Stomach smooth muscle (tissue), 2 donors: ENCODE results near the gene LRRC32.

ENCODE experiments used
- H3K27ac ChIP-seq: one replicate; pipeline ENCODE4 v1.7.0; 2013; ENCODE audit warnings: mild to moderate bottlenecking, low read length, inconsistent platforms
- H3K27me3 ChIP-seq, 2 donors: one replicate each; pipeline ENCODE4 v1.7.0; 2013; ENCODE audit warnings: low read length in 2 of 2; ENCODE audit not compliant: insufficient read depth in 2 of 2, control insufficient read depth in 1 of 2
- H3K36me3 ChIP-seq, 2 donors: one replicate each; pipeline ENCODE4 v1.7.0; 2013; ENCODE audit warnings: low read length in 2 of 2; ENCODE audit not compliant: control insufficient read depth in 2 of 2, insufficient read depth in 2 of 2
- H3K4me1 ChIP-seq: one replicate; pipeline ENCODE4 v1.7.0; 2013; ENCODE audit warnings: low read length; ENCODE audit not compliant: control insufficient read depth, insufficient read depth
- H3K4me3 ChIP-seq, 2 donors: one replicate each; pipeline ENCODE4 v1.7.0; 2013; ENCODE audit warnings: low read length in 2 of 2
- H3K9ac ChIP-seq, 2 donors: one replicate each; pipeline ENCODE4 v1.7.0; 2013; ENCODE audit warnings: low read length in 2 of 2, mild to moderate bottlenecking in 1 of 2
- H3K9me3 ChIP-seq, 2 donors: one replicate each; pipeline ENCODE4 v1.7.0; 2013; ENCODE audit warnings: low read length in 2 of 2; ENCODE audit not compliant: control insufficient read depth in 2 of 2
- donor health status: healthy.
- donor health status: Pancreatic carcinoma.

Gene LRRC32

DNA sequence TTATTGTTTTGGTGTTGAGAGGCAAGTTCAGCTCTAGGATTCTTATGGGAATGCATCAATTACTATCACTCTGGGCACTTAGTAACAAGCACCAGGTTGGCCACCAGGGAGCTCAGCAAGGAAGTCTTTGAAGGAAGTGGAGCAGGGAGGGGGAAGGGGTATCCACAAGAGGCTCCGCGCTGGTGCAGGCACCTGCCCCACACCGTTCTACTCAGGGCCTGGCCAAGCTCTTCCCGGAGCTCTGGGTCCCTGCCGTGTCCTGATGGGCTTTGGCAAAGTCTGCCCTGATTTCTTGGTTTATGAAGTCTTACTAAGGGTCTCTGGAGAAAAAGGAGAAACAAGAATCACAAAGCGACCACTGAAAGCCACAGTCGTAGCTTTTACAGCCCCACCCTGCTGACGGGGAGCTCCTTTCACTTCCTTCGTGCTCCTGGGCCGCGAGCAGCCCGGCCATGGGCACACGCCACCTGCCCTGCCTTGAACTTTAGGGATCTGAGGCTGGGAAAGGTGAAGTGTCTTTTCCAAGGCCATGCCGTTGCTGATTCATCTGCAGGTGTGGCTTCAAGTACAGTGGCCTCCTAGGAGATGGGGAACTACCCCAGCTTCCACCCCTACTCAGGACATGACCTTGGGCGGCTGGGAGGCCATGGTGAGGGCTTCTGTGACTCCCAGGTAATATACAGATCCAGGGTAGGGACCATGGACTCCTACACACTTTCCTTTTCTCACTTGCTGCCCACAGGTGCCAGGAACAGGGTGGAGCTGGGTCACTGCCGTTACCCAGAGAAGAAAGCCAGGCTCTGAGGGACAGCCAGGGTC lies 15.9 kb upstream of the LRRC32 start:
- Histone ChIP-seq H3K4me1 (no peaks in the 10 kb centered on the region), H3K9ac (no peak overlapping the region), H3K27me3 (peaks cover 0 to 8% of the 10 kb centered on the region in 2 donors), H3K27ac (no peak overlapping the region), H3K4me3 (no peak overlapping the region), H3K36me3 (no peaks in the 10 kb centered on the region), H3K9me3 (no peaks in the 10 kb centered on the region)

DNA sequence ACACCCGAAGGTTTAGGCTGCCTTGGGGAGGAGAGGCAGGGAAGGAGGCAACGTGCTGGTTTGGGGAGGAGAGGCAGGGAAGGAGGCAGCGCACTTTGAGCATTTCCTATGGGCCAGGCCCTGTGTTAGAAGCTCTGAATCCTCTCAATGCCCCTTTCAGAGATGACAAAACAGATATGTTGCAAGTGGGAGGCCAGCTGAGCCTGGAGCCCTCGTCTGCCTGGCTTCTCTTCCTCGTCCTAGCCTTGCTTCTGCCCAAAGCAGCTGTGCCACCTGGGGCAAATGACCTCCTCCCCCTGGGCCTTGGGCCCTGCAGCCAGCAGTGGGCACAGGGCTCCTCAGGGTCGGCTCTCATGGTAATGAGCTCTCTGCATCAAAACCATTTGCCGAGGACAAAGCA lies 15.3 kb upstream of the LRRC32 start:
- peaks cover 3% of the 10 kb centered on the region for H3K4me1 ChIP-seq
- peaks cover 0 to 11% of the 10 kb centered on the region in 2 donors for H3K27me3 ChIP-seq
- H3K9me3 ChIP-seq, result no peaks in the 10 kb centered on the region
- no peak overlapping the region for H3K4me3 ChIP-seq
- no peak overlapping the region for H3K9ac ChIP-seq
- no peaks in the 10 kb centered on the region for H3K36me3 ChIP-seq
- no peak overlapping the region for H3K27ac ChIP-seq

DNA sequence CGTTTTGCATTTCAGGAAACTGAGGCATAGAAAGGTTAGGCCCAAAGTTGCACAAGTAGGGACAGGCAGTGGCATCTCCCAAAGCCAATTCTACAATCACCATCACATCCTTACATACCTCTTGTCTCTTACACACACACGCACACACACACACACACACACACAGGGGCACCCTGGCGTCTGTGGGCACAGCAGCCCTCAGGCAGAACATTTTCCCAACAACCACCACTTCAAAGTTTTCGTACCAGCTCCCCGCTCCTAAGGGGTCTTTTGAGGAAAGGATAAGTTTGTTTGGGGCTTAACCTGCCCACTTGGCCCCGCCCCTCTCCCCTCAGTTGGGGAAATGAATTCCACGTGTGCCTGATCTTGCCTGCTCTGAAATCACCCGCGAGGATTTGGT lies 14.7 kb upstream of the LRRC32 start:
- Histone ChIP-seq H3K4me1 (peaks cover 8% of the 10 kb centered on the region), H3K36me3 (no peaks in the 10 kb centered on the region), H3K4me3 (no peak overlapping the region), H3K9me3 (no peaks in the 10 kb centered on the region), H3K9ac (no peak overlapping the region), H3K27me3 (peaks cover 0 to 11% of the 10 kb centered on the region in 2 donors), H3K27ac (no peak overlapping the region)

DNA sequence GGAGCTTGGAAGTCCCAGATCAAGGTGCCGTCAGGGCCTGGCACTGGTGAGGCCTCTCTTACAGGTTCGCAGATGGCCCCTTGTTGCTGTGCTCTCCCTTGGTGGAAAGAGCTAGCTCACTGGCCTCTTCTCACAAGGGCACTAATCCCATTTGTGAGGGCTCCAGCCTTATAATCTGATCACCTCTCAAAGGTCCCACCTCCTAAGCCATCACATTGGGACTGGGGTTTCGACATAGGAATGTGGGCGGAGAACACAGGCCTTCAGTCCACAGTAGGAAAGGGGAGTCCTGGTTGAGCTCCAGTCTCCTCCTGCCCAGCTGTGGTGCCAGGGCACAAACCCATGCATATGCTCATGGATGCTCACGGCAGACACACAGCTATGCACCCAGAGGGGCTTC lies 14.0 kb upstream of the LRRC32 start:
- no peak overlapping the region for H3K27ac ChIP-seq
- peaks cover 8% of the 10 kb centered on the region for H3K4me1 ChIP-seq
- no peaks in the 10 kb centered on the region for H3K9me3 ChIP-seq
- no peak overlapping the region for H3K4me3 ChIP-seq
- no peak overlapping the region for H3K9ac ChIP-seq
- H3K36me3 ChIP-seq, result no peaks in the 10 kb centered on the region
- H3K27me3 ChIP-seq, result peaks cover 0 to 8% of the 10 kb centered on the region in 2 donors

DNA sequence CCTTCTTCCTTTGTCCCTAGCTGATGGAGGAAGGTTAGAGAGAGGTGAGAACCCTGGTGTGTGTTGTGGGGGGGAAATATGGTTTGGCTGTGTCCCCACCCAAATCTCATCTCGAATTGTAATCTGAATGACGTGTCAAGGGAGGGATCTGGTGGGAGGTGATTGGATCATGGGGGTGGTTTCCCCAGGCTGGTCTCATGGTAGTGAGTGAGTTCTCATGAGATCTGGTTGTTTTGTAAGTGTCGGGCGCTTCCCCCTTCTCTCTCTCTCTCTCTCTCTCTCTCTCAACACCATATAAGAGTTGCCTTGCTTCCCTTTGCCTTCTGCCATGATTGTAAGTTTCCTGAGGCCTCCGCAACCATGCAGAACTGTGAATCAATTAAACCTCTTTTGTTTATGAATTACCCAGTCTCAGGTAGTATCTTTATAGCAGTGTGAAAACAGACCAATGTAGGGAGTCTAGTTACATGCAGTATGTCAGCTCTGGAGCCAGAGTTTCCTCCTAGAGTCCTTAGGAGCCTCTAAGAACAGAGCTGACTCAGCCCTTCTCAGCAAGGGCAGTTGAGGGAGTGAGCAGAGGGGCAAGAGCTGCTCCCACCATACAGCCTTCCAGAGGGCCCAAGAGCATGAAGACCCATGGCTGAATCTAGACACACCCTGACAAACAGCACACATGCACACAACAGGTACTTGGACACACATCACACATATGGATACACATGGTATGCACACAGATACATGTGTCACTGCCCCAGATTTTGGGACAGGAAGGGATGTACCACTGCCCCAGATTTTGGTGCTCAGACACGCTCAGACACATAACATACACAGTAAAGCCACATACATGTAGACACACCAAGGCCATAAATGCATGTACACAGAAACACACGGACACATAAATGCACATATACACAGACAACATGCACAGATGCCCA lies 12.9 kb upstream of the LRRC32 start:
- peaks cover 8% of the 10 kb centered on the region for H3K4me1 ChIP-seq
- H3K27ac ChIP-seq, result no peak overlapping the region
- no peak overlapping the region for H3K4me3 ChIP-seq
- H3K9ac ChIP-seq, result no peak overlapping the region
- H3K9me3 ChIP-seq, result no peaks in the 10 kb centered on the region
- H3K36me3 ChIP-seq, result no peaks in the 10 kb centered on the region
- peaks cover 0 to 5% of the 10 kb centered on the region in 2 donors for H3K27me3 ChIP-seq

DNA sequence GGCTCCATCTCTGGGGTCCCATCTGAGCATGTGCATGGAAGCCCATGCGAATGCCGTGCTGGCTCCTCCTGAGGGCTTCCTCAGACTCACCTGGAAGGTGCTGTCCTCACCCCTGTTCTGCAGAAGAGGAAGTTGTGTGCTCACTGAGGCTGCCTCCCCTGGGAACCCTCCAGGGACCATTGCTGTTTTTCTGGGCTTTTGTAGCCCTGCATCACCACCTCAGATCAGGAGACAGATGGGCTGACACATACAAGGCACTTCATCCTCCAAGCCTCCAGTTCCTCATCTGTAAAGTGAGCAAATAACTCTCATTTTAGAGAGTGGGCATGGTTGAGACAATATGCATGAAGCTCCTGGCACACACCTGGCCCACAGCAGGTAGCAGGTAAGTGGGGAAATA lies 12.1 kb upstream of the LRRC32 start:
- no peak overlapping the region for H3K27ac ChIP-seq
- H3K4me3 ChIP-seq, result no peak overlapping the region
- peaks cover 0 to 5% of the 10 kb centered on the region in 2 donors for H3K27me3 ChIP-seq
- no peak overlapping the region for H3K9ac ChIP-seq
- no peaks in the 10 kb centered on the region for H3K9me3 ChIP-seq
- no peaks in the 10 kb centered on the region for H3K36me3 ChIP-seq
- peaks cover 11% of the 10 kb centered on the region for H3K4me1 ChIP-seq

DNA sequence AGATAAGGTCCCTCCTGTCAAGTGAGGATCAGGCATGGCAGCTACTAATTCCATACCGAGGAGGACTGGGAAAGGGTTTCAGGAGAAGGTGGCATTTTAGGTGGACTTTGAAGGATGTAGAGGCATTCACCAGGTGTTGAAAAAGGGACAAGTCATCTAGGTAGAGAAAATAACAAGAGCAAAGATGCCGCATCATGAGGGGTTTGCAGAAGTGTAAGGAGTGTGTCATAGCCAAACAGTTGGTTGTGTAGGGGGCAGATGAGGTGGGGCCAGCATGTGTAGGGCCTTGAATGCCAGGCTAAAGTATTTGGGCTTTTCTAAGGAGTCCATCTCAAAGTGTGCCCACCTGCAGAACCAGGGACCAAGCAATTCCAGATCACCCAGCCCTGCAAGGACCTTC lies 11.6 kb upstream of the LRRC32 start:
- Histone ChIP-seq H3K4me3 (no peak overlapping the region), H3K36me3 (no peaks in the 10 kb centered on the region), H3K27ac (no peak overlapping the region), H3K9ac (no peak overlapping the region), H3K4me1 (peaks cover 15% of the 10 kb centered on the region), H3K27me3 (peaks cover 0 to 5% of the 10 kb centered on the region in 2 donors), H3K9me3 (no peaks in the 10 kb centered on the region)

DNA sequence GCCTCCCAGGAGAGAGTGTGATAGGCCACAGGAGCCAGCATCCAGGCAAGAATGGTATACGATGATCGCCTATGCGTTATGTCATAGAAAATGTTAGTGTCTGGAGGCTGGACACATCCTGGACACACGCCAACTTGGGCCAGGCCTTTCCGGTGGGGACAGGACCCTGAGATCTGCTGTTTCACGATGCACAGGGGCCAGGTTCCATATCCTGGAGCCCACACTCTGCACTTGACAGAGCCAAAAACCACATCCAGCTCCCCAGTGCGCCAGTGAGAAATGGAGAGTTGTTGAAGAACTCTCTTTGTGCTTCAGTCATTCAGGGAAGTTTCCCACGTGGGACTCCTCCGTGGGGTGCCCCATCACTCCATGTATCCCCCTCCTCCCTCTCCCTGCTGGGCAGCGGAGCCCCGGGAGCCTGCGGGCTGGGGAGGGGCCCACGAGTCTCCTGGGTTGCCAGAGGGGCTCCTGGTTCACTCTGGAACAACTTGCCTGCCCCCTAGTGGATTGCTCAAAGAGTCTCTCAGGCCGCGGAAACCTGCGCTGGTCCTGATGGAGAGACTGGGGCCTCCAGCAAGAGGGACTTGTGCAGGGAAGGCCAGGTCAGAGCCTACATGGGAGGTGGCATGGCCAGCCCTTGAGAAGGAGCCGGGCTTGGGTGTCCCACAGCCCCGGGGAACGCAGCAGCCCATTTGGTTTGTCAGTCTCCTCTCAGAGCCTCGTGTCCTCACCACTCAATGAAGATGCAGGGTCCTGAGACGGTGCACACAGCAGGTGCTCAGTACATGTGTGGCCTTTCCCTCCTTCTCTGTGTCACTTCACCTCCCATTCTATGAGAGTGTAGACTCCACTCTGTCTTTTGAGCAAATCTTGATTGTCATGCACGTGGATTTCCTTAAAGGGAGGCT lies 10.2 kb upstream of the LRRC32 start:
- peaks cover 0 to 5% of the 10 kb centered on the region in 2 donors for H3K27me3 ChIP-seq
- peaks cover 17% of the 10 kb centered on the region for H3K4me1 ChIP-seq
- H3K36me3 ChIP-seq, result no peaks in the 10 kb centered on the region
- peak overlapping the region in 1 of 2 donors; percentile 29 for H3K4me3 ChIP-seq
- H3K9me3 ChIP-seq, result no peaks in the 10 kb centered on the region
- no peak overlapping the region for H3K27ac ChIP-seq
- no peak overlapping the region for H3K9ac ChIP-seq

DNA sequence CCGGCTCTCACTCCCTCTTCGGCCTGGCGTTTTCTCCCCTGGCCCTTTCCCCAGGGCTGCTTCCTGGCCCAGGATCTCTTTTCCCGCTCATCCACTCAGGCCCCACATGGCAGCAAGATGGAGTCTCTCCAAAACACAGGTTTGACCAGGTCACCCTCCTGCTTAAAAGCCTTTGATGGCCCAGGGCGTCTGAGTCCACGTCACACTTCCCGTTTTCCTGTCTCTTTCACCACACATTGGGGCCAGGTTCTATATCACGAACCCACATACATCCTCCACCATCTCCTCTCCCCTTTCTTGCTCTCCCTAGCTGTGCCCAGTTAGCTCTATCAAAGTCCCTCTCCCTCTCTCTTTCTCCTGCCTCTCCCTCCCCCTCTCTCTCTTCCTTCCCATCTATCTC lies 7.8 kb upstream of the LRRC32 start:
- peaks cover 17% of the 10 kb centered on the region for H3K4me1 ChIP-seq
- H3K9ac ChIP-seq, result no peak overlapping the region
- H3K9me3 ChIP-seq, result no peaks in the 10 kb centered on the region
- H3K36me3 ChIP-seq, result no peaks in the 10 kb centered on the region
- no peak overlapping the region for H3K4me3 ChIP-seq
- peaks cover 0 to 5% of the 10 kb centered on the region in 2 donors for H3K27me3 ChIP-seq
- no peak overlapping the region for H3K27ac ChIP-seq

DNA sequence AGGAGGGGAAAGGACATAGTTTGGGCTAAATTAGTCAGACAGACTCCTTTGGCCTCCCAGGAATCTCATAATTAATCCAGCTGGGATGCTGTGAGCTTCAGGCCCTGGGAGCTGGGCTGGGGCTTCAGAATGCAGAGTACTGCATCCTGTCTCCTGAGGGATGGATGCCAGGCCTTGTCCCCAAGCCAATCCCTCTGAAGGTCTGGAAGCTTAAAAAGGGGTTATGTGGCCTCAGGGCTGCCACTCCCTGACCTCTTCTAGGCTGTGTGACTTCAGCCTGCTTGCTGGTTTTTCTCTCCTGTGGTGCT lies 6.9 kb upstream of the LRRC32 start:
- Histone ChIP-seq H3K9ac (no peak overlapping the region), H3K4me3 (no peak overlapping the region), H3K27me3 (peaks cover 0 to 5% of the 10 kb centered on the region in 2 donors), H3K27ac (no peak overlapping the region), H3K9me3 (no peaks in the 10 kb centered on the region), H3K4me1 (peaks cover 22% of the 10 kb centered on the region), H3K36me3 (no peaks in the 10 kb centered on the region)
